Loucy (cell line): Measurements from ENCODE around the gene ZNF516.

ENCODE experiments used
- H2AFZ ChIP-seq: fragments of 200-600 bp; sonication (generic); 2 replicates; pipeline ENCODE4 v1.6.0; 2016; ENCODE audit warnings: antibody characterized with exemption, mild to moderate bottlenecking, low read length, moderate library complexity
- H3F3A ChIP-seq: fragments of 200-600 bp; 2 replicates; pipeline ENCODE4 v1.6.0; 2016; ENCODE audit warnings: antibody characterized with exemption, low read depth, mild to moderate bottlenecking
- H3K27me3 ChIP-seq: fragments of 200-600 bp; sonication (generic); 2 replicates; pipeline ENCODE4 v1.6.1; 2014; ENCODE audit warnings: low read length, mild to moderate bottlenecking; ENCODE audit not compliant: insufficient read depth, poor library complexity, severe bottlenecking
- H3K36me3 ChIP-seq: fragments of 200-600 bp; sonication (generic); 2 replicates; pipeline ENCODE4 v1.6.1; 2016; ENCODE audit warnings: low read length; ENCODE audit not compliant: insufficient read depth
- H3K4me1 ChIP-seq: fragments of 200-600 bp; sonication (generic); 2 replicates; pipeline ENCODE4 v1.5.1; 2014; ENCODE audit warnings: low read length, mild to moderate bottlenecking; ENCODE audit not compliant: insufficient read depth, poor library complexity, severe bottlenecking
- H3K4me2 ChIP-seq: fragments of 200-600 bp; sonication (generic); 2 replicates; pipeline ENCODE4 v1.6.0; 2014; ENCODE audit warnings: antibody characterized with exemption, low read length, low read depth, mild to moderate bottlenecking; ENCODE audit not compliant: poor library complexity, severe bottlenecking
- H3K4me3 ChIP-seq: fragments of 200-600 bp; sonication (generic); 2 replicates; pipeline ENCODE4 v1.5.1; 2014; ENCODE audit warnings: low read length, mild to moderate bottlenecking, mixed read lengths; ENCODE audit not compliant: poor library complexity, severe bottlenecking
- H3K79me2 ChIP-seq: fragments of 200-600 bp; sonication (generic); 2 replicates; pipeline ENCODE4 v1.6.1; 2014; ENCODE audit warnings: low read length; ENCODE audit not compliant: insufficient read depth
- H3K9ac ChIP-seq: fragments of 200-600 bp; sonication (generic); 2 replicates; pipeline ENCODE4 v1.6.0; 2014; ENCODE audit warnings: mild to moderate bottlenecking, low read depth, low read length, moderate library complexity; ENCODE audit not compliant: poor library complexity, severe bottlenecking
- H3K9me2 ChIP-seq: fragments of 200-600 bp; sonication (generic); replicated peaks from 2 replicates; pipeline ENCODE4 v1.6.1; 2016; ENCODE audit warnings: low read depth, low read length, mixed read lengths
- H3K9me3 ChIP-seq: fragments of 200-600 bp; sonication (generic); 2 replicates; pipeline ENCODE4 v1.6.1; 2014; ENCODE audit warnings: mild to moderate bottlenecking, antibody characterized with exemption, low read length, low read depth; ENCODE audit not compliant: insufficient read depth
- H4K20me1 ChIP-seq: fragments of 200-600 bp; sonication (generic); 2 replicates; pipeline ENCODE4 v1.6.0; 2014; ENCODE audit warnings: antibody characterized with exemption, low read length, mild to moderate bottlenecking; ENCODE audit not compliant: insufficient read depth, poor library complexity, severe bottlenecking
- CTCF ChIP-seq: fragments of 200-600 bp; sonication (generic); conservative IDR thresholded peaks from 2 replicates; pipeline ENCODE4 v1.5.1; 2014; ENCODE audit warnings: mild to moderate bottlenecking, antibody characterized with exemption, low read length
- EZH2phosphoT487 ChIP-seq: fragments of 200-600 bp; IDR thresholded peaks from 2 replicates; pipeline ENCODE4 v1.6.1; 2018; ENCODE audit warnings: antibody characterized with exemption, mild to moderate bottlenecking, moderate library complexity, borderline replicate concordance

Gene ZNF516

GRCh38 chr18:76492669-76493212 lies 2.3 kb downstream of the ZNF516 start:
- Histone ChIP-seq H3K4me3 (peak overlapping the region; percentile 85), H4K20me1 (no peaks in the 10 kb centered on the region), H3F3A (peaks cover 4% of the 10 kb centered on the region; the same call in 1 of the 2 replicates), H3K4me2 (peak overlapping the region; percentile 87), H3K36me3 (no peaks in the 10 kb centered on the region), H3K27me3 (no peaks in the 10 kb centered on the region), H3K9me2 (no peaks in the 10 kb centered on the region), H3K79me2 (peaks cover 18% of the 10 kb centered on the region; the same call in 1 of the 2 replicates), H3K9ac (peak overlapping the region; percentile 69), H2AFZ (peak overlapping the region; percentile 52), H3K9me3 (no peaks in the 10 kb centered on the region), H3K4me1 (peaks cover 6% of the 10 kb centered on the region)
- no peak for TF ChIP-seq EZH2phosphoT487
- TF ChIP-seq CTCF: no peak

- Histone ChIP-seq H3K9me3 (no peaks in the 10 kb centered on the region), H3F3A (no peaks in the 10 kb centered on the region), H3K9ac (peak overlapping the region; percentile 69), H3K4me1 (peaks cover 6% of the 10 kb centered on the region), H3K4me2 (peak overlapping the region; percentile 87), H4K20me1 (no peaks in the 10 kb centered on the region), H3K9me2 (no peaks in the 10 kb centered on the region), H3K36me3 (no peaks in the 10 kb centered on the region), H3K4me3 (peak overlapping the region; percentile 85), H3K79me2 (peaks cover 19% of the 10 kb centered on the region; the same call in 1 of the 2 replicates), H2AFZ (peak overlapping the region; percentile 52; the same call in 1 of the 2 replicates), H3K27me3 (no peaks in the 10 kb centered on the region)
- TF ChIP-seq CTCF: no peak
Measured at GRCh38 chr18:76491776-76492668, 3.0 kb downstream of the ZNF516 start.

- Histone ChIP-seq H3K79me2 (peaks cover 19% of the 10 kb centered on the region; the same call in 1 of the 2 replicates), H3K4me1 (peaks cover 6% of the 10 kb centered on the region)
Measured at GRCh38 chr18:76491473-76491775, 3.6 kb downstream of the ZNF516 start.

More at GRCh38 chr18:76491473-76491775, 3.6 kb downstream of the ZNF516 start:
- Histone ChIP-seq H3K4me3 (peak overlapping the region; percentile 85), H3K27me3 (no peaks in the 10 kb centered on the region), H2AFZ (no peak overlapping the region), H3K9me2 (no peaks in the 10 kb centered on the region), H3K9me3 (no peaks in the 10 kb centered on the region), H3K36me3 (no peaks in the 10 kb centered on the region), H3K9ac (peak overlapping the region; percentile 69), H3F3A (no peaks in the 10 kb centered on the region), H4K20me1 (no peaks in the 10 kb centered on the region), H3K4me2 (peak overlapping the region; percentile 87)
- TF ChIP-seq EZH2phosphoT487 (no peak), CTCF (no peak)
